Suprapubic skin (tissue), 3 donors: Measurements from ENCODE around the gene PMPCA.

Experiments used
- CTCF ChIP-seq, 2 donors: fragments of 200-600 bp in 1 of 2; fragments of 450-650 bp in 1 of 2; sonication (generic) in 1 of 2; IDR thresholded peaks; one replicate each; pipeline ENCODE4 v1.5.1; 2016 to 2019; ENCODE audit warnings: antibody characterized with exemption in 2 of 2, mild to moderate bottlenecking in 1 of 2, moderate library complexity in 1 of 2
- EP300 ChIP-seq: sonication (generic); formaldehyde crosslinking; IDR thresholded peaks from one replicate; pipeline ENCODE4 v1.6.1; 2017; ENCODE audit warnings: antibody characterized with exemption

DNA sequence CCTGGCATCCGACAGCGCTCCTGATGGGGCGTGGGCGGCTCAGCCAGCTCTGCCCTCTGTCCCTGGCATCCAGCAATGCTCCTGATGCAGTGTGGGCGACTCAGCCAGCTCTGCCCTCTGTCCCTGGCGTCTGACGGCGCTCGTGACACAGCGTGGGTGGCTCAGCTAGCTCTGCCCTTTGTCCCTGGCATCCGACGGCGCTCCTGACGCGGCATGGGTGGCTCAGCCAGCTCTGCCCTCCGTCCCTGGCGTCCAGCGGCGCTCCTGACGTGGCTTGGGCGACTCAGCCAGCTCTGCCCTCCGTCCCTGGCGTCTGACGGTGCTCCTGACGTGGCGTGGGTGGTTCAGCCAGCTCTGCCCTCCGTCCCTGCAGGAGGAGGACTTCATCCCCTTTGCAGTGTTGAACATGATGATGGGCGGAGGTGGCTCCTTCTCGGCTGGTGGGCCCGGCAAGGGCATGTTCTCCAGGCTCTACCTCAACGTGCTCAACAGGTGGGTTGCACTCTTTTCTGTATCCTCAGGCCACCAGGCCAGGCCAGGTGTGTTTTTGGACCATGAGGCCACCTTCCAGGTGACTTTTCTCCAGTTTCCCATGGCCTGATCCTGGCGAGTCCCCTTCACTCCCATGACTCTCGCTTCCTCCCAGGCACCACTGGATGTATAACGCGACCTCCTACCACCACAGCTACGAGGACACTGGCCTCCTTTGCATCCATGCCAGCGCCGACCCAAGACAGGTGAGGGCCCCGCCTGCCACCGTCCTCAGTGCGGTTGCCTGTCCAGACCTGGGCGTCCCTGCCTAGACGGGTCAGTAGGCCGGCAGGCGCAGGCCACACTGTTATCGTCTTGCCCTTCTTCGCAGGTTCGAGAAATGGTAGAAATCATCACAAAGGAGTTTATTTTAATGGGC lies 8.0 kb downstream of the PMPCA start:
- TF ChIP-seq CTCF (IDR thresholded peaks at IDR 0.05) (no peak), EP300 (no peak)
